Posterior cingulate gyrus (tissue), 11 donors: ENCODE measurements around the gene TMEM150C.

ENCODE experiments used
- DNase-seq, 10 donors: peaks; one replicate each; pipeline versions ENCODE4 v3.0.0 to v3.0.0-alpha.2; 2020 to 2021; ENCODE audit warnings: mixed read lengths in 3 of 10
- intact Hi-C: fragments of 100-400 bp; cut with DNase I; formaldehyde crosslinking; loops from one replicate; pipeline ENCODE4 v1.15.1; 2023

Gene TMEM150C

DNA sequence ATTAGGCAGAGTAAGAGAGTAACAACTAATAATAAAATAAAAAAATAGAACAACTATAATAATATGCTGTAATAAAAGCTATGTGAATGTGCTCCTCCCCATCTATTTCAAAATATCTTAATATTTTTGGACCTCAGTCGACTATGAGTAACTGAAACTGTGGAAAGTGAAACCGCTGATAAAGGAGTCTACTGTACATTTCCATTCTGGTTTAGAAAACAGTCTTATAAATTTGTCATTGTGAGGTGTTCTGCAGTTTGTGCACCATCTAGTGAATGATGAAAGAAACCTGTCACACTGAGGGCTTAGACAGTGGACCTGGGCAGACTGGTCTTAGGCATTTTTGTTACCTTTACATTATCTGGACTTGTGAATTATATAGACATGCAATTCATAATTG lies 42.0 kb downstream of the TMEM150C start:
- DNase-seq: no peak
- intact Hi-C loops: loop anchor here (5.0 kb wide), 1 partner anchor 43 kb away; the partner anchor contains the start of gene TMEM150C

DNA sequence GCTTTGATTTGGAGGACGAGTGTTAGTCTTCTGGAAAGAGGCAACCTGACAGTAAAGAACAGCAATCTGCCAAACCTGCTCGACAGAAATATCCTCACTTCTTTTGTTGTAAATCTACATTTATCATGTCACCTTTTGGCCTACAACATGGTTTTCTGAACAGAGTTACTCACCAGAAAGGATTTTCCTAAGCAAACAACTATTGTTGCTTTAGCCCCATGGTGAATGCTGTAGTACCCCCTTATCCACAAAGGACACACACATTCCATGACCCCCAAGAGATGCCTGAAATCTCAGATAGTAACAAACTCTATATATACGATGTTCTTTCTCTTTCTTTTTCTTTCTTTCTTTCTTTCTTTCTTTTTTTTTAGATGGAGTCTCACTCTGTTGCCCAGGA lies 42.7 kb downstream of the TMEM150C start:
- DNase-seq: no peak
- intact Hi-C loops: loop anchor here (5.0 kb wide), 1 partner anchor 43 kb away; the partner anchor contains the start of gene TMEM150C

DNA sequence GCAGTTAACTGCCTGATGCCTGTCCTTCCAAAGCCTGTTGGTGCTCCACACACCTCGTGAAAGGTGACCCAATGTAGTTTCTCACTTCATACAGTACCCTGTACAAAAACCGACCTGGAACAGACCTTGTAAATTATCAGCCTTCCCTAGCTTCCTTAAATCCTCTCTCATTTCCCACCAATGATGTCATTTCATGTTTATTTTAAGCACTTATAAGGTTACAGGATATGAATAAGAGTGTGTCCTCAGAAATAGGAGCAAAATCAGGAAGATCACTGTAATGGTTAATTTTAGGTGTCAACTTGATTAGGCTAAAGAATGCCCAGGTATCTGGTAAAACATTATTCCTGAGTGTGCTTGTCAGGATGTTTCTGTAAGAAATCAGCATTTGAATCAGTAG lies 44.7 kb downstream of the TMEM150C start:
- intact Hi-C loops: loop anchor here (5.0 kb wide), 1 partner anchor 45 kb away; the partner anchor contains the start of gene TMEM150C
- DNase-seq: no peak

DNA sequence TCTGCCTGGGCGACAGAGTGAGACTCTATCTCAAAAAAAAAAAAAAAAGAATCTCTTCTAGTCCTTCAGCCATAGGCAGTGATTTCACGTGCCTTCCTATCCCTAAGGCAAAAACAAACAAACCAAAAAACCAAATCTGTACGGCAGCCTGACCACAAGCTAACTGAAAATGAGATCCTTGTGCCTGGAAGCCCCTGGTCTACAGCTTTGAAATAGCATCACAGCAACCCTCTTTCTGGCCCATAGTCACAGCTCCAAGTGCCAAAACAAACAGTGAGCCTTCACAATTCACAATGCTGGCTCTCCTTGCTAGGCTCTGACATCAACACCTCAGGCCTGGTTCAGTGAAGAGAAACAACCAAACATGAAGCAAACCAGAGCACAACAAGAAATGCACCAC lies 46.1 kb downstream of the TMEM150C start:
- intact Hi-C loops: loop anchor here (5.0 kb wide), 1 partner anchor 47 kb away; the partner anchor contains the start of gene TMEM150C
- peak in 6 of 10 donors; percentile 42 to 90 (median 52) for DNase-seq

DNA sequence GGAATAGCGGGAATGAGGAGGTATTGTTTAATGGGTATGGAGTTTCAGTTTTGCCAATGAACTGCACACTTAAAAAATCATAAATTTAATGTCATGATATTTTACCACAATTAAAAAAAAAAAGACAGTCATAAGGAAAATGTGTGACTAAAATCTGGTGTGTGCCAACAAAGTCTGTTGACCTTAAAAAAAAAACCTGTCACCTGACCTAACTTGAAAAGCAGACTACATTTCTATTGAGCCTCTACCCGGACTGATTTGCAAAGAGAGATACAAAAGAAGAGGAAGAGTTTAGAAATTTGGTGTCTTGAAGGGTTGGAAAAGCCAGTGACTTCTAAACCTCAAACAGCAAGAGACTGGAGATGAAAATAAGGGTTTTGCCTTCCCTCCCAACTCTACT lies 48.4 kb downstream of the TMEM150C start:
- intact Hi-C loops: no loop called here
- no peak for DNase-seq

DNA sequence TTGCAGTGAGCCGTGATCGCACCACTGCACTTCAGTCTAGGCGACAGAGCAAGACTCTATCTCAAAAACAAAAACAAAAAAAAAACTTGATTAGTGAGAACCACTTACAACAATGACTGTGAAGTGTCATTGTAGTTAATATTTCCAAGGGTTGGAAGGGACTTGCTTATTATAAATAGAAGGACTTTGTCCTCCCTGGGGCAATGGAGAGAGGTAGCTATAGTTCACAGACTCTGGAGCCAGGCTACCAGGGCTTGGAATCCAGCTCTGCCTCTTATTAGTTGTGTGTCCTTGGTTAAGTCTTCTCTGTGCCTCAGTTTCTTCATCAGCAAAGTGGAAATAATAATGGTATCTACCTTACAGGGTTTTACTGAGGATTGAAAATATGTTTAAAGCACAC lies 51.6 kb downstream of the TMEM150C start:
- DNase-seq: no peak
- intact Hi-C loops: no loop called here

DNA sequence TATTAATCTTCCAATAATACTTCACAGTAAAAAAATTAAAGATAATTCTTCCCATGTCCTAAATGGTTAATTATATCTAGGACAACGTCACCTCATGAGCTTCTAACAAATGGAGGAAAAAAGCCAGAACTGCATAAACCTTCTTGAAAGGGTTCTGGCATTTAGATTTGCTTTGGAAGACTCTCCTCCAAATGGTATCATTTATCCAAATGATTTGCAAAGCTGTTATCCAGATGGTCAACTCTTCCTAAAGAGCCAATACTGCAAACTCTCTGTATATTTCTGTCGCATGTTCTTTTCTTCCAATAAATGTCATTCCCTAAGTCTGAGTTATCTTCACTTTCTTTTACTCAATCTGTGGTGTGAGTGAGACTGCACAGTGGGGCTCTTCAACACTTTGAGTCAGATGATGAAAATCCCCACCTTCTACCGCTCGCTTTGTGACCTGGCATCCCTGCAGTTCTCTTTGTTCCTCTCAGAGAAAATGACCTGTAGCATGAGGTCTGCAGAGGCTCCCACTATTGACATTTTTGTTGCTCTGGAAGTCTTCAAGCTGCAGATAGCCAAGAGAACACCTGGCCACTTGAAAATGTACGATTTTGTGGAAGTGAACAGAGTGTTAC lies 52.9 kb downstream of the TMEM150C start:
- DNase-seq: no peak
- intact Hi-C loops: no loop called here

DNA sequence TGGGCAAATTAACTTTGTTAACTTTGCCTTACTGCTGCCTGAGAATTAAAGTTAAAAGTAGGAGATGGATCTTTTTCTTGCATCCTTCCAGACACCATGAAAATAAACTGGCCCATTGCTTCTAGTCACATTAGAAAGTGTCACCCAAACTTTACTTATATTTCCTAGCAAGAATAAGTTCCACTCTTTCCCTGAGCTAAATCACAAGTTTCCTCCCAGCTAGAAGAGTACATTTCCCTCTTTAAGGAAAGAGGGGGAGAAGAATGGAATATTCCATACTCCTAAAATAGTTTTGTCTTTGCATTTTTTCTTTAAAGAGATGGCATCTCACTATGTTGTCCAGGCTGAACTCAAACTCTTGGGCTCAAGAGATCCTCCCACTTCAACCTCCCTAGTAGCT lies 53.8 kb downstream of the TMEM150C start:
- DNase-seq: no peak
- intact Hi-C loops: no loop called here

DNA sequence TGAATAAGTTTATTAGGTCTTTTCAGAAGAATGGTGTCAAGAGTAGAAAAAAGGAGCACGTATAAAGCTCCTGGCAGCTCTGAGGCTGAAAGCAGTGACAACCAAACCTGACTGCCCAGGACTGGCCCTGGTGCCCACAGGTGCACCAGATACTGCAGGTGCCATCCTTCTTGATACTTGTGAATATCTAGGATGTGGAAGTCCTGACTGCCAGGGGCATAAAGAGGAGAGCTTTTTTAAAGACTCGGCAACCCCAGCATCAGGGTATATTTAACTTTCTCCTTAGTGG lies 60.7 kb downstream of the TMEM150C start:
- intact Hi-C loops: no loop called here
- no peak for DNase-seq

DNA sequence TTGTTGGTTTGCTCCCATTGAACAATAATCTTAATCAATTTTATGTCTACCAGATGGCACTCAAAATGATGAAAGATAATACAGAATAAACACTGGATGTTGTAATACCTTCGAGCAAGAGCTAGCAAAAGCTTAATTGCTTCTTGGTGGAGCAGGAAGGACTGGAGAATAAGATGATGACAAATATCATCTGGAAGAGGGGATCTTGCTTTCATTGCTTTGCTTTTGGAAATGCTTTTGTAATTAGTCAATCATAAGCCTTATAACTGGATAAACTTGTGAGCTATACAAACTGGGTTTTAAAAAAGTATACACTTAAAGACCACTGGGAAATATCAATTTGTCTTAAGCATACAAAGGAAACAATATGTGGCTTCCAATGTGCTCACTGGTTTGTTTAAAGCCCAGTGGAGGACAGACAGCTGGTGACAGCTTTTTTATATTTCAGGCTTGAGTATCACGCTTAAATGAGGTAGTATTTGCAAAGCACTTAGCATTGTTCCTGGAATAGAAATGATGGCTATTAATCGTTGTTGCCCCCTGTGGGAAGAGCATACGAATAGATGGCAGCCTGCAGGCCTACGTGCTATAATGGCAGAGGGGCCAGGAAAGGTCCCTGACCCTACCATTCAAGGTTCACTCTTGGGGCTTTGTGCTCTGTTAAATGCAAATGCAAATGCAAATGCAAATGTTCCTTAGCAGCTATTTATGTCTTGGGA lies 61.2 kb downstream of the TMEM150C start:
- DNase-seq: no peak
- intact Hi-C loops: no loop called here

DNA sequence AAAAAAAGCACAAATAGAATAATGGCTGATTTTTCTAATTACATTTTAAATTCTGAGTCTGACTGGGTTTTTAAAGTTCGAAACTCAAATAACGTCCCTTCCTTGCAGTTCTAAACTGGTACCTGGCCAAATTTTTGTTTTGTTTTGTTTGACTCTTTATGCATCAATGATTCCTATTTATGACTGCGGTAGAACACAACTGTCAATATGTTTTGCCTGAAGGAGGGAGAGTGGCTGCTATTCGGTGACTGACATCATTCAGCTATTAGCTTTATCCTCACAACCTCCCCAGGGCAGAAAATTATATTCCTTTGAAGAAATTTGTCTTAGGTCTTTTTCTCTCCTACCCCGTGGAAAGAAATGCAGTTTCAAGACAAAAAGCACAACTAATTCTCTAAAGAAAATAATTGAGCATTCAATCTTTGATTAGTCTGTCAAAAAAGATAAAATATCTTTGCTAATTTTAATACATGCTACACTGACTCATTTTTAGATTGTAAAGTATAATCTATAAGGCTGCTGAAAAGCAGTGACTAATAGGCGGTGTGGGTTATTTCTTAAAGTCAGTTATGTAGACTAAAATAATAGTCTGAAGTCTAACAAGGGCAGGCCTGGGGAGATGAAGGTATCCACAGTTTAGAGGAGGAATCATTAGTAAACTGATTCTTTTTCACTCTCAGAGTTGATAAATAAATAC lies 61.9 kb downstream of the TMEM150C start:
- intact Hi-C loops: loop anchor here (10.0 kb wide), 1 partner anchor 55 kb away; no protein-coding TSS in a partner anchor

DNA sequence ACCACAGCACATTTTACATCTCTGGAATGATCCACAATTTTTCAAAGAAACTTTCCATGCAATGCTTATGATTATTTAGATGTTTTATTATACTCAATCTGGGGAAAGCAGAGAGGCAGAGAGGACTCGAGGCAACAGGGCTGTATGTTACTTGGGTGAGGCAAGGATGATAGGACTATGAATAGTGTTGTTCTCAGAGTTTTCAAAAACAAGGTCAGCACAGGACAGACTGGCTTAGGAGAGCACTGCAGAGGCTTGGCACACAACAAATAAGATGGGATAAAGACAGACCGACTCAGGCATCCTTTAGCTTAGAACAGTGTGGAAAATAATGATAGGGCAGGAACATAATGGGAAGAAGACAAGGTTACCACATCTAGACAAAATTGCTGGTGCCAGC lies 65.4 kb downstream of the TMEM150C start:
- intact Hi-C loops: loop anchor here (10.0 kb wide), 1 partner anchor 58 kb away; no protein-coding TSS in a partner anchor
- no peak for DNase-seq

More for the DNA sequence above, 61.9 kb downstream of the TMEM150C start:
- no peak for DNase-seq

DNA sequence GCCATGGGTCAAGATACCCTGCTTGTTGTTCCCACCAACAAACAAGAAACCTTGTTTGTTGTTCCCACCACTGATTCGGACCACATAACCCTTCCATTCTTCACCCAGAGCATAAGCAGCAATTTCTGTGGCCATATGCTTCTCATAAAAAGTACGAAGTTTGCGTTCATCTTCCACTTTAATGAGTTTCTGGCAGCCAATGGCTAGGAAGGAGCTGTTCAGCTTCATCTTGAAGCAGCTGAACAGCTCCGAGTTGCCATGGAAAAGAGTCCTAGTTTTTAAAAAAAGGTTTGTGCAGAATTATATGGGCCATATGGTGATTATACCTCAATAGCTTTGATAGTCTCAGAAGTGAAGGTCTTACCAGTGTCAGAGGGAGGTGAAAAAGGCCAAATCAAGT lies 66.1 kb downstream of the TMEM150C start:
- DNase-seq: no peak
- intact Hi-C loops: loop anchor here (10.0 kb wide), 1 partner anchor 59 kb away; no protein-coding TSS in a partner anchor

DNA sequence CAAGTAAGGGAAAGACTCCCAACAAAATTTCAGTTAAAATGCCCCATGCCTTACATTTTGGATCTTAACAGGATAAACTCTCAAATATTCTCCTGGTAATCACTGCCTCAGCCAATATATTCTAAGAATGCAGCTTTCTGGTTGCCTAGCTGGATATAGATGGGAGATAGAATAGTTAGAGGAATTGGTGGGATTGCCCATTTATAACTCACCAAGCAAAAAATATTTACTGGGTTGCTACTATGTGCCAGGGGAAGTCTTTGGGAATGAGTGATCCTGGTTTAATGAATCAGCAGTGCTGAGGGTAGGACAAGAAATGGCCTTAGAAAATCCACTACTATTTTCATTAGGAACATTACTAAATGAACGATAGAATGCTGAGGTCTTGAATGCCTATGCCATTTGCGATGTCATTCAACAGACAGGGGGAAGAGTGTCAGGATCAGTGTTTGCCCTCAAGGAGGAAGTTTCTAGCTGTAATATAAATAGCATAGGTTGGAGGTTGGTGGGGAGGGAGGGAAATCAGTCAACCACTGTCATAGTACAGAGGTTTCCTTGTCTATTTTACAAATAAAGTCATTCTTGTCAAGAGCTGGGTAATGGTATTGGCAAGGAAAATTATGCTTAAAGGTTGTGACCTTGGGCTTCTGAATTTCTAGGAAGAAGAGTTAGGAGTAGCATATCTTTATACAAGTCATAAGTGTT lies 67.9 kb downstream of the TMEM150C start:
- DNase-seq: no peak
- intact Hi-C loops: loop anchor here (10.0 kb wide), 1 partner anchor 61 kb away; no protein-coding TSS in a partner anchor

DNA sequence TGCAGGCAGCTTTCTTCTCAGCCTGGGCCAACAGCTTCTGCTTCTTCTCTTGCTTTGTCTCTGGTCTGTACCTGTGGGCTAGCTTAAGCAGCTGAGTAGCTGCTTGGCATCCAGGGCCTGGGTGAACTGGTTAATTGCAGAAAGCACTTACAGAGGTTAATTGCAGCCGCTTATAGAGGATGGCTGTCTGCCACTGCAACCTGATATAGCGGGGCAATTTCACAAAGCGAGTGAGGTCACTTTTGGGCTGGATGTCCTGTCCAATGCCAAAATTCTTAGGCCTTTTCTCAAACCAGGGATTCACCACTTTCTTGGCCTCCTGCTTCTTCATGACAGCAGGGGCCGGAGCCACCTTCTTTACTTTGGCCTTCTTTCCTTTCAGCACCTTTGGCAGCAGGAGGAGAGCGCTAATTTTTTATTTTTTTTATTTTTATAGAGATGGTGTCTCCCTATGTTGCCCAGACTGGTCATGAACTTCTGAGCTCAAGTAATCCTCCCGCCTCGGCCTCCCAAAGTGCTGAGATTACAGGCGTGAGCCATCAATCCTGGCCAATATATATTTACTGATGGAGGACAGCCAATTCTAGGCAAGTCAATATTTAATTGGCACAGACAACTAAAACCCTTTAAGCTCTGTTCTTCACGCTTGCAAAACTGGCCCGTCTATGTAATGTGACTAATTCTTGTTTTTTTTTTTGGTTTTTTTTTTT lies 70.4 kb downstream of the TMEM150C start:
- no peak for DNase-seq
- intact Hi-C loops: loop anchor here (10.0 kb wide), 1 partner anchor 63 kb away; no protein-coding TSS in a partner anchor

DNA sequence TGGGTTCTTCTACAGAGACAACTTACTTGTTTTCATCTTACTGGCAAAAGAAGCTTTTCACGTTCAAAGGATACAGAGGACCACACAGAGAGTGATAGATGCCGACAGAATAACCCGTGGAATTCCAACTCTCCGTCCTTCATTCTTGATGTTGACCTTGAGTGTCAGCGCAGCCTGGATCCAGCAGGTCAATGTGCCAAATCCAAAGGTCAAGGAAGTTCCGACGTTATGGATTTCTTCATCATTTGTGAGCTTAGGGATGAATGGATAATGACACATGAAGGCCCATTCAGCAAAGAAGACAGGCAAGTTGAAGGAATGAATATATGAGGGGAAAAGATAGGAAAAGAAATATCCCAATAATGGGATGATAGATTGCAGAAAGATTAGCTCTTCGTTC lies 71.8 kb downstream of the TMEM150C start:
- intact Hi-C loops: loop anchor here (10.0 kb wide), 1 partner anchor 65 kb away; no protein-coding TSS in a partner anchor
- DNase-seq: no peak

DNA sequence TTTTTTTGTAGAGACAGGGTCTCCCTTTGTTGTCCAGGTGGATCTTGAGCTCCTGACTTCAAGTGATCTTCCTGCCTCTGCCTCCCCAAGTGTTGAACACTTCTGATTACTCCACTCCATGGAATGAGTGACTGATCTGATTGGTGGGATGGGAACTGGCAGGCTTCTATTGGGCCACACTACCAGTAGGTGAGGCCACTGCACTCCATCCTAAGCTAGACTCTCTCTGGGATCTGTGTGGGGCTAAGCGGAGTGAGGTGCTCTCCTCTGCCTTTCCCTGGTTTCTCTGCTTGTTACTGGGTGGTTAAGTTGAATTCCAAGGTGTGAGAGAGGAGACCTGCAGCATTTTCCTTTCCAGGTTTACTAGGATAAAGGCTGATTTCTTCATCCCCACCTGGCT lies 72.7 kb downstream of the TMEM150C start:
- no peak for DNase-seq
- intact Hi-C loops: no loop called here

DNA sequence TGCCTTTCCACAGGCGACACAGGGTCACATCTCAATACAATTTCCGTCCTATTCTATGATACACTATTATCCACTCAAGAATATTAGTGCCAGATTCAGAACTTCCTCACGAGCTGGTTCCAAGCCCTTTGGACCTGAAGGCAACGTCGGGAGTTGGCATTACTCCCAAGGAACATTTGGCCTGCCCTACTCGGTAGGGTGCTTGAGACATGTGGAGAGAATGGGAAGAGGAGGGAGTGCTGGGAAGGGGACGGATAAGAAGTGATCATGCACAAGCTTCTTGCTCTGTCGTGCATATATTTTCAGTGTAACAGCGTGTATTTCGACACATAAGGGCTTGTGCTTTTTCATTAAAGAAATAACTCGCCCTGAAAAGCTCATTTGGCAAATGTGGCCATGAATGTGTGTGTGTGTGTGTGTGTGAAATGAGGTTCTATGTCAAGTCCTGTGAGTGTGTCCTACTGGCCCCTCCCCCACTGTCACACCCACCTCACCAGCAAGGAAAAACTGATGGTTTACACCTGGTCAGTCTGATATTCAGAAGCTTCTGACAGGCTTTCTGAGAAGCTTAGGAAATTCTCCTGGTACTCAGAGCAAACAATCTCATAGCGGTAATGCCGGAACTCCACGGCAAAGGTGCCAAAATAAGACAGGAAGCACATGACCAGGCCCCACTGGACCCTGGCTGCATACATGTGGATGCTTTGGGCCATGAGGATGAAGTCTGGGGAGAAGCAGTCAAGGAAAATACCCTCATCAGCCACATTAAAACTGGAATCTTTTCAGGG lies 76.6 kb downstream of the TMEM150C start:
- DNase-seq: no peak
- intact Hi-C loops: no loop called here

DNA sequence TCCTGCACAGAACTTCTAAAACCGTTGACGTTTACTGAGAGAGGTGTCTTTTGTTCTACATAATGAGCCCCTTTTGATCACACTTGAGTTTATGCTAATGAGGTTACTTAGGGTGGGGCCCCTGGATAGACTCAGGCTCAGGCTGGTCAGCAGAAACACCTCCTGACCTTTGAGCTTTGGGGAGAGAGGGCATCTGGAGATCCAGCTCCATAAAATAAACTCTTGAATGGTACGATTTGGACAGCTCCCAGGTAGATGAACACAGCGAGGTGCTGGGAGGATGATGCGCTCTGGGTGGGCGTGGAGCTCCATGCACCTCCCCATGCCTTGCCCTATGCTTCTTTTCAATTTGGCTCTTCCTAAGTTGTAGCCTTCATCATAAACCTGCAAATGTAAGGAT lies 79.4 kb downstream of the TMEM150C start:
- intact Hi-C loops: no loop called here
- DNase-seq: no peak
